Dermis microvascular lymphatic vessel endothelial cell (primary cell): ENCODE measurements around the gene NACC2. TPM values are rescaled to one million over a fixed set of nuclear protein-coding genes. Genes with fewer than 3 reads are reported as not detected.

ENCODE experiments used
- DNase-seq, 2 donors: peaks; one replicate each; pipeline versions ENCODE4 v3.0.0 to v3.0.0-alpha.2; 2010; ENCODE audit warnings: low read depth in 2 of 2
- total RNA-seq: library from RNA; depleted of rRNA; stranded (reverse); fragments of >200 nt; gene quantifications from 2 replicates; pipeline ENCODE4 v1.2.1, GENCODE V29; 2014

Gene NACC2
- total RNA-seq, 1 donor from 2014 or later, result 12.2 TPM

- DNase-seq, result no peak
These were observed 1.6 kb downstream of the NACC2 start for GRCh38 chr9:136093346-136093986.

GRCh38 chr9:136092741-136093140, 2.3 kb downstream of the NACC2 start:
- no peak for DNase-seq

DNA sequence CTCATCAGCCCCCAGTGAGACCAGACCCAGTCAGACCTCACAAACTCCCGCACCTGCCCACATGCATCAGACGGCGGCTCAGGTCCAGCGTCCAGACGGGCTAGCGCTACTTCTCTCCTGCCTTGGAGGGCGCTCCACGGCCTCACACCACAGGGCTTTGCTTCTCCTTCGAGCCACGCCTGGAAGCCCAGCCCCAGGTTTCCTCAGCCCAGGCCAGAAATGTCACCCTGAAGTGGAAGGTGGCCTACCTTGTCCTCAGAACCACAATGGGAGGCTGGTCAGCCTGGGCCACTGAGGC, 2.8 kb downstream of the NACC2 start:
- no peak for DNase-seq

DNA sequence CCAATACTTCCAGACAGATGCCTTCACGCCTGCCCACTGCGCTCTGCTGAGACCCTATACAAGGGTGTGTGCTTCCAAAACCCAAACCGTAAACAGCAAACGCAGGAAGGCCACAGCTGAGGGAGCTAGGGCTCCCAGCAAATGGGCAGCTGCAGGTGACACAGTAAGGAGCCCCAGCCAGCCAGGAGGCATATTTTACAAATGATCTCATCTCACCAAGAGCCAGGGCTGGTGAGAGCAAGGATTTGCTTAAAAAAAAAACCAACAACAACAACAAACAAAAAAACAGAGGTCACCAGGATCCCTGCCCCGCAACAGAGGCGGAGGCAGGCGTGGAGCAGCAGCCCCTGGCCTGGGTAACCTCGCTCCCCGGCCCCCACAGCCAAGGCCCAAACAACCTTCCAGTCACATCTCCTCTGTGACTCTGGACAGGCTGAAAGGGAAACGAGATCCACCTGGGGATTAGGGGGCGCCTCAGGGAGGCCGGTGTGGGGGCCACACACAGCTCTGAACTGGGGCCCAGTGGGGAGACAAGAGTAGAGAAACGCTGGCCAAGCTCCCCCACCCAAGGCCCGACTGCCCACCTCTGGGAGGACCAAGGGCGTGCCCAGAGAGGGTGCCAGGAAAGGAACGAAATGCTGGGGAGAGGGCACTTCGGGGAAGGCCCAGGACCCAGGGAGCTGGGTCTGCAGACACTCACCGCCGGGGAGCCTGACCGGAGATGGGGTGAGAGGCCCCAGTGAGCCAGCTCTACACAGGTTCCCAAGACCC, 3.3 kb downstream of the NACC2 start:
- no peak for DNase-seq

DNA sequence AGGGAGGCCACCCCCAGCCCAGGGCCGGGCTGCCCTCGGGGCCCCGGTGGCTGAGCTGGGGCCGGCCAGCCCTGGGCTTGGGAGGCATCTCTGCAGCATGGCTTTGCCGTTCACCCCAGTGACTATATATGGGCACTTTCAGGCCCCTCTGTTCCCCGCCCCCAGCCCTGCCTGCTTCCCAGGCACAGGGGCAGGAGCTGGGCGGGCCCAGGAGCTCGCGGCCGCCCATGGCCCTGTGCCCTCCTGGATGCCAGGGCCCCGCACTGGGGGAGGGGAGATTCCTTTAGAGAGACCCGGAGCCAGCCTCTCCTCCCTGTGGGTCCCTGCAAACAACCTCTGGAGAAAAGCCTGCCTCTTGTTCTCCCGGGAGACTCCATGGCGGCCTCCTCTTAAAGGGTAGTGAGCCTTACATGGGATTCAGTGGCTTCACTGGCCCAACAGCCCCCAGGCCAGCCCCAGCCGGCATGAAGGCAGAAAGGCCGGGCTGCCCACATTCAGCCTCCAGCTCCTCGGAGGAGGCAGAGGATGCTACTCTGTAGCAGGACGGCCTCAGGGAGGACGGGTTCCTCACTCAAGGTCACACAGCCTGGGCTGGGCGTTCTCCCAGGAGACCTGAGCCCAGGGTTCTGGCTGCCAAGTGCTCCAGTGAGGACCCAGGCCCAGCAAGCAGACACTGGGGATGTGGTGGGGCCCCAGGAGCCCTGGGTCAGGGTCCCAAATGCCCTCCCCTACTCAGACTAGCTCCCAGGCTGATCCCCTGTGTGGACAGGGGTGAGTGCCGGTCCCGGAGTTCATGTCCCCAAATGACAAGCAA, 4.1 kb downstream of the NACC2 start:
- DNase-seq, result no peak

GRCh38 chr9:136090056-136090735, 4.9 kb downstream of the NACC2 start:
- no peak for DNase-seq

DNA sequence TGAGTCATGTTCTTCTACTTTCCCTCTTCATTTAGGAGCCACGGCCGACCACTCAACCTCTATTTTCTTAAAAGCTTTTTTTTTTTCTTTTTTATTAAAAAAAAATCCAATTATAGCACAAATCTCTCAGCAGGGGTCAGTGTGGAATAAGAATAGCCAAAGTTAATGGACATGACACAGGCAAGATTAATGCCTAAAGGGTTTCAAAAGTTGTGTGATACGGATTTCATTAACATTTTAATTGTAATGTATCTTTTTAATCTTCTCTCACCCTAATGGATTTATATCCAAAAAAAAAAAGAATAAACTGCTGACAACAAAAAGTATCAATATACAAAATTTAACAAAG, 5.4 kb downstream of the NACC2 start:
- DNase-seq, result peak; percentile 46 to 56

DNA sequence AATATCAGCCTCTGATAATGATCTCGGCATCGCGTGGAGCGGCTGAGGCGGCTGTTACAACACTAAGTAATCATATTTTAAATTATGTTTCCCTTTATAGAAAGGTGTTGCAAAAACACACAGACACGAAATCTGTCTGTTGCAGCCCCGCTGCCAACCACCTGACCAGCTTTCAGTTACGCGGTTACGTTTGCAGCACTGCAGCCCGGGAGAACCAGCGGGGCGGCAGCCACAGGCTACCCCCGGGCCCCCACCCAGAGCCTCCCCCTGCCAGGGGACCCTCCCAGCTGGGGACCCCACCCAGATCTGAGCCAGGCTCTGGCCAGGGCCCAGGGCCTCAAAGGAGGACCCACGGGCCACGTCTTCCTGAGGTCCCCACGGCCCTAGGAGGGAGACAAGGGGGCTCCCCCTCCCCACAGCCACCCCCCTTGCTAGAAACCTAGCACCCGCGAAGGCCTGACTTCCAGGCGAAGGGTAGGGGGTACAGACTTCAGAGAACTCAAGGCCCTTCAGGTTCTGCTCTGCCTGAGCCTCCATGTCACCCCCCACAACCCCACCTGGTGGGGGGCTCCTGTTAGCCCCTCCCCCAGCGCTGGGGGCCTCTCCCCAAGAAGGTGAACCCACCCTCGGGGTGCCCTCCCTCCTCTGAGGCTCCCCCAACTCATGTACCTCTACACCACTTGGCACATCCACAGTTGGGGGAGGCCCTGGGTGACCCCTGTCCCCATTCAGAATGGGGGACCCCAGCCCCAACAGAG, 6.0 kb downstream of the NACC2 start:
- DNase-seq, result no peak

DNA sequence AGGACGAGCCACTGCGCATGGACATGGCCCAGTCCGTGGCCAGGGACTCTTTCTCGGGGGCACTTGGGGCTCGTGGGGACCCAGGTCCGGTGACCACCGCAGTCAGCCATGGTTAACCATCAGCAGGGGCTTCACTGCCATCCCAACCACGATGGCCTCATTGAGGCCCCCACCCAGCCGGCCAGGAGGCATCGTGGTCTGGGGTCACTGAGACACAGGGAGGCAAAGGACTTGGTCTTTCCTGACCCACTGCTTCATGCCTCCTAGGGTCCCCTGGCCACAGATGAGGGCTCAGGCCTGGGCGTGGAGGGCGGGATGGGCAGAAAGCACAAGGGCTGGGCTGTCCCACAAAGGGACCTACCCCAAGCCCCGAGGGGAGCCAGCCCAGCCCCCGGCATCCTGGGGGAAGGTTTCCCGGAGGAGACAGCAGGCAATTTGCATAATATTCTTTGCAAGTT, 6.6 kb downstream of the NACC2 start:
- DNase-seq, result no peak

GRCh38 chr9:136087741-136088480, 7.2 kb downstream of the NACC2 start:
- no peak for DNase-seq

DNA sequence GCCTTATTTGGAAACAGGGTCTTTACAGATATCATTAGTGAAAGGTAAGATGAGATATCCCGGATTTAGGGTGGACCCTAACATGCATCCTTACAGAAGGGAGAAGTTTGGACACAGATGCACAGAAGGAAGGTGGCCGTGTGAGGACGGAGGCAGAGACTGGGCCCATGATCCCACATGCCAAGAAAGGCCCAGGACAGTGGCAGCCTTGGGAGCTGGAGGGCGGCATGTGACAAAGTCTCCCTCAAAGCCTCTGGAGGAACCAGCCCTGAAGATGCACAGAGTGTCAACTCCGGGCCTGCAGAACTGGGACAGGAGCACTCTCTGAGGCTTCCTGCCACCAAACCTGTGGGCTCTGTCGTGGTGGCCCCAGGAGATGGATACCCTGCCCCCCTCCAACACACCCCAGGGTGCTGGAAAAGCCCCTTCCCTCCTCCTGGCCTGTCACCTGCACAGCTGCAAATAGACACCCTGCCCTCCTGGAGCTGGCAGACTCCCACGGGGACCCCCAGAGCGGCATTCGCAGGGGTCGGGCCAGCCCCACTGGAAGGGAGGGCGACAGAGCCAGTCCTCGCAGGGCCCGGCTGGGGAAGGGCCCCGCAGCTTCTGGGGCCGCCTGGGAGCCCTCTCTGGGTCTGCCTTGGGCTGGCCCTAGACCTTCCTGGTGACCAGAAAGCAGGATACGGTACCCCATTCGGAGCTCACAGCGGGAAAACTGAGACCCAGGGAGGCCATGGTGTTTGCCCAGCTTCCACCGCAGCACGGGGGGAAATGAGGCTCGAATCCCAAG, 7.9 kb downstream of the NACC2 start:
- no peak for DNase-seq

- DNase-seq, result no peak
These were observed 8.7 kb downstream of the NACC2 start for GRCh38 chr9:136086213-136086881.

- no peak for DNase-seq
These were observed 9.3 kb downstream of the NACC2 start for GRCh38 chr9:136085815-136086212.

DNA sequence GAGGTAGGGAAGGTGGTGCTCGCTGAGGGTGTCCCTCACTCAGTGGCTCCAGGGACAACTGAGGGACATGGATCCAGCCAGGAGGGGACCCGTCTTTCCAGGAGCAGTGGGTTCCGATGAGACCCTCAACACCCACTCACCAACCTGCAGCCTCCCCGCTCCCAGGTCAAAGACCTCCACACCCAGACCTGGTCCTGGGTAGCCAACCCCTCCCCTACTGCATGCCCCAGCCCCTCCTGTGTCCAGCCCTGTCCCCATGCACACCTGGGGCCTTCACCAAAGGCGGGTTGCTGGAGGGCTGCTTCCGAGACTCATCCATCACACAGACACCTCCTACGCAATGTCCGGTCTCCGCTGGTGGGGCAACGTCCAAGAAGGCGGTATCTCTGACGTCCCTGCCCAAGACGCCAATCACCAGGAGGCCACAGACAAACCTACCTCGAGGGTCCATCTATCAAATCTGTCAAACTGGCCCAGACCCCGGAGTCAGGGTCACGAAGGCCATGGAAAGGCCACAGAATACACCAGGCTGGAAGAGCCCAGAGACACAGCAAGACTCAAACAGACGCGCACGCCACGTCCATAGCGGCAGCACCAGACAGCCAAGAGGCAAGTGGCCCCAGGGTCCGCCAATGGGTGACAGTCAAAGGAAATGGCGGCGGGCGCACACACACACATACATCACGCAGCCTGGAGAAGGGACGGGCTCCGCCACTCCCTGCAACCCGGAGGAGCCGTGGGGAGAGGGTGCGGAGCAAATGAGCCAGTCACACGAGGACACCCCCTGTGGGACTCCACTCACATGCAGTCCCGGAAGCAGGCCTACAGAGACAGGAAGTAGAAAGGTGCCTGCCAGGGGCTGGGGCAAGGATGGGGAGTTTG, 10.8 kb downstream of the NACC2 start:
- DNase-seq, result no peak

DNA sequence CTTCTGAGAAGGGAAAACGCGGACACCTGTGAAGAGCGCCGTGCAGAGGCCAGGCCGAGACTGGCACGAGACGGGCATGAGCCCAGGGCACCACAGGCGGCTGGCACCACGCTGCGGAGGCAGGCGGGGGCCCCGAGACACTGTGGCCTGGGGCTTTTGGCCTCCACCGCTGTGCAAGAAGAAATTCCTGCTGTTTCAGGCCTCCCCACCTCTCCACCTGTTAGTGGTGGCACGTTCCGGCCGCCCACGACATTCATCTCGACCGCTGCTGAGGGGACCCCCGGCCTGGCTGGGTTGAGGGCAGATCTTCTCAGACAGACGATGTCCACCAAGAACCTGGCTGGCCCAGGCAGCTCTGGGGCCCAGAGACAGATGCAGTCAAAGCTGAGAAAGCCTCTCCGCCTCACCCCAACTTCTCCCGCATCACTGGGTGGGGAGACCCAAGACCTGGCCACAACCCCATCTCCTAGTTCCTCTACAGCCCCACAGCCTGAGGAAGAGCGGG, 11.5 kb downstream of the NACC2 start:
- no peak for DNase-seq

DNA sequence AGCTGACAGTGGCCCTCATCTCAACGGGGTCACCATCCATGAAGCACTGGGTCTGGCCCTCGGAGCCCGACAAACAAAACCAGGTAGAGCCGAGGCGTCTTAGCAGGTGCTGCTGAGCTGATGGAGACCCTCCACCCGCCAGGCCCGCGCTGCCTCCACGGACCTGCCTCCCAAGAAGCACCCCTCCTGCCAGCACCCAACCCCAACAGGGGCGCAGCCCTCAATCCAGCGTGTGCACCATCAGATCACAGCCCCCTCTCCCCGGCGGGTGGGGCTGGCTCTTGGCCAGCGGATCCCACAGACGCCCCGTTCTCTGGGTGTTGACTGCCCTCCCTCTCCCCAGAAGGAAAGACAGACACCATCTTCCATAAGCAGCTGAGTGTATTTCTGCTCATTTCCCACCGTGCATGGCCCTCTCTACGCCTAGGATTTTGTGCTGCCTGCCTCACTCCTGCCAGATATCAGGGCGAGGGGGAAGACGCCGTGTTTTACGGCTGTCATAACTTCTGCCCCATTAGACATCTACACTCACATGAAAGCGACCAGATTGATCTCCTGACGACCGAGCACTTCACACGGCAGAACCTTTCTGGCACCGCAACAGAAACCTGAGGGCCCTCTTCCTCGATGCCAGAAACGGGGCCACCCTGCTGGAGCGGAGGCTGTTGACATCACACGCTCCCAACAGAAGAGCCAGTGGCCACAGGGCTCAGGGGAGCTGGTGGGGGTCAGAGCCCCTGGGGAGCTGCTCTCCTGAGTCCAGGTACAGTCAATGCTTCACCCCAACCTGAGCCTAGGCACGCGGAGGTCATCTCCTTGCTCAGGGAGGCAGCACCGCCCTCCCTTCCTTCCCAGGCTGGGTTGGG, 12.4 kb downstream of the NACC2 start:
- DNase-seq, result no peak
